ENCODE results near the gene C20orf204.
"Not testable (repeated sequence)": the region's sequence is repeated elsewhere in the genome, so short reads cannot be mapped to it uniquely, and the experiment has no call there.

C20orf204 gene

DNA sequence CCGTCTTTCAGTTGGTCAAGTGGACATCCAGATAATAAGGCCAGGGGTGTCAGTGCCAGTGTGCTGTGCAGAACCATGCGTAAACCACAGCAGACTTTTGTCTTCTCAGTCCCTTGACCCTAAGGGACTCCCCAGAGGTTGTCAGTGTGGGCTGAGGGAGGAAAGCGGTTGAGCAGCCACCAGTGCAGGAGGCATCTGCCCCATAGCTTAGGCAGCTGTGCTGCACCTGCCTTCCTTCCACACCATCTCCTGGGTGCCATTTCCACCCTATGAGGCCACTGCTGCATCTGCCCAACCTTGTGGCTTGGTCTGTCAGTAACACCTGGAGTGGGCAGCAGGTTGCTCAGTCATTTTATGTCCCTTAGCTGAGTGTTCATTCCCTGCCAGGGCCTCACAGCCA is 29.1 kb upstream of the C20orf204 start:
- no peak for TF ChIP-seq CTCF (IDR thresholded peaks at IDR 0.05; ENCODE audit: low read depth, low read length)
- in situ Hi-C loops (cut with HindIII; ENCODE audit: low sequenced_read_pairs) = no loop called here
- no peak for DNase-seq (ENCODE audit: low read depth, low spot score)

GRCh38 chr20:64009811-64010387 is 26.1 kb upstream of the C20orf204 start:
- no peak overlapping the region for H3K4me3 ChIP-seq (ENCODE audit: low read depth, low read length)
- TF ChIP-seq CTCF (IDR thresholded peaks at IDR 0.05; ENCODE audit: low read depth, low read length) = no peak
- DNase-seq (ENCODE audit: low read depth, low spot score) = no peak
- in situ Hi-C loops (cut with HindIII; ENCODE audit: low sequenced_read_pairs) = no loop called here

More for the DNA sequence above, 29.1 kb upstream of the C20orf204 start:
- no peak overlapping the region for H3K4me3 ChIP-seq (ENCODE audit: low read depth, low read length)

DNA sequence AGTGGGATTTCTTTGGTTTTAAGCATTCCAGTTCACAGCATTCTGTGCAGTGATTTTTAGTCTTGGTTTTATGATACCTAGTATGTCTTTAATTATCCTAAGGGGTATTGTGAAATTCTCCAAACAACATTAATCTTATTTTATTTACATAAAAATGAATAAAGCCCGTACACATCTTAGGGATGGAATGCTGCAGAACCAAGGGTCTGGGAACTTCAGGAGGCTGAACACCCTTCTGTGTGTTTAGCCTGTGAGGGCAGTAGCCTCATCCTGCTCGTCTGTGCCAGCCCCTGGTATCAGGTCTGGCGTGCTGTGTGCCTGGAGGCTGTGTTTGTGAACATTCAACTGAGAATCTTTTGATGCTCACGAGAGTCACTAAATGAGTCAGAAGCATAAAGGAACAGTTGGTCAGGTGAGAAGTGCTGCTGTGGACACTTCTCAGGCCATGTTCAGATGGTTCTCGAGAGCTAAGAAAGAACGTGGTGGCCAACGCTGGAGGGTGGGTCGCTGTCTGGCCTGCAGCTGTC is 25.2 kb upstream of the C20orf204 start:
- DNase-seq (ENCODE audit: low read depth, low spot score) = no peak
- H3K4me3 ChIP-seq (ENCODE audit: low read depth, low read length) = no peak overlapping the region

GRCh38 chr20:64011366-64011779 is 24.6 kb upstream of the C20orf204 start:
- in situ Hi-C loops (cut with HindIII; ENCODE audit: low sequenced_read_pairs) = no loop called here
- DNase-seq (ENCODE audit: low read depth, low spot score) = no peak
- H3K4me3 ChIP-seq (ENCODE audit: low read depth, low read length) = no peak overlapping the region
- TF ChIP-seq CTCF (IDR thresholded peaks at IDR 0.05; ENCODE audit: low read depth, low read length) = no peak

More for the DNA sequence above, 25.2 kb upstream of the C20orf204 start:
- in situ Hi-C loops (cut with HindIII; ENCODE audit: low sequenced_read_pairs) = no loop called here
- no peak for TF ChIP-seq CTCF (IDR thresholded peaks at IDR 0.05; ENCODE audit: low read depth, low read length)

DNA sequence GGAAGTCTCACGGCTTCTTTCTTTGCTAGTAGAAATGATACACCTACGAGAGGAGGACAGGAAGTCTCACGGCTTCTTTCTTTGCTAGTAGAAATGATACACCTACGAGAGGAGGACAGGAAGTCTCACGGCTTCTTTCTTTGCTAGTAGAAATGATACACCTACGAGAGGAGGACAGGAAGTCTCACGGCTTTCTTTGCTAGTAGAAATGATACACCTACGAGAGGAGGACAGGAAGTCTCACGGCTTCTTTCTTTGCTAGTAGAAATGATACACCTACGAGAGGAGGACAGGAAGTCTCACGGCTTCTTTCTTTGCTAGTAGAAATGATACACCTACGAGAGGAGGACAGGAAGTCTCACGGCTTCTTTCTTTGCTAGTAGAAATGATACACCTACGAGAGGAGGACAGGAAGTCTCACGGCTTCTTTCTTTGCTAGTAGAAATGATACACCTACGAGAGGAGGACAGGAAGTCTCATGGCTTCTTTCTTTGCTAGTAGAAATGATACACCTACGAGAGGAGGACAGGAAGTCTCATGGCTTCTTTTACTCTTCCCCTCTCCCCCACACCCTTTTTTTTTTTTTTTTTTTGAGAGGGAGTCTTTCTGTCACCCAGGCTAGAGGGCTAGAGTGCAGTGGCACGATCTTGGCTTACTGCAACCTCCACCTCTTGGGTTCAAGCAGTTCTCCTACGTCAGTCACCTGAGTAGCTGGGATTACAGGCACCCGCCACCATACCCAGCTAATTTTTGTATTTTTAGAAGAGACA is 23.4 kb upstream of the C20orf204 start:
- H3K4me3 ChIP-seq (ENCODE audit: low read depth, low read length); DNase-seq (ENCODE audit: low read depth, low spot score); in situ Hi-C loops (cut with HindIII; ENCODE audit: low sequenced_read_pairs): not testable (repeated sequence)

DNA sequence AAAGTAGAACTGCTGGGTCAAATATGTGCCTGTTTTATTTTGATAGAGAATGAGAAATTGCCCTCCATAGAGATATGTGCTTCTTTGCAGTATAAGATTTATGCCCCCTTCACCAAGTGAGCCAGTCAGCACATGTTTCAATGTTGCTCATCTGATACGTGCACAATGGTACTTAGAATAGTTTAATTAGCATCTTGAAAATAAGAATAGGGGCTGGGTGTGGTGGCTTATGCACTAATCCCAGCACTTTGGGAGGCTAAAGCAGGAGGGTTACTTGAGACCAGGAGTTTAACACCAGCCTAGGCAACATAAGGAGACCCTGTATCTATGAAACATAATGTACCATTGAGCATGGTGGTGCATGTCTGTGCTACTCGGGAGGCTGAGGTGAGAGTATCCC is 20.3 kb upstream of the C20orf204 start:
- no peak for DNase-seq (ENCODE audit: low read depth, low spot score)
- in situ Hi-C loops (cut with HindIII; ENCODE audit: low sequenced_read_pairs) = no loop called here

More for the DNA sequence above, 20.3 kb upstream of the C20orf204 start:
- TF ChIP-seq CTCF (IDR thresholded peaks at IDR 0.05; ENCODE audit: low read depth, low read length) = no peak
- H3K4me3 ChIP-seq (ENCODE audit: low read depth, low read length) = no peak overlapping the region
